ENCODE measurements around the gene ALDH8A1.
"Not testable (repeated sequence)": the region's sequence is repeated elsewhere in the genome, so short reads cannot be mapped to it uniquely, and the experiment has no call there.

The ALDH8A1 gene

GRCh38 chr6:134911547-134911946 is 38.4 kb downstream of the ALDH8A1 start:
- Histone ChIP-seq H3K27me3 (ENCODE audit: control insufficient read depth, insufficient read depth, low read length) (no peaks in the 10 kb centered on the region), H3K4me3 (ENCODE audit: low read length) (no peak overlapping the region), H3K4me1 (ENCODE audit: control insufficient read depth, insufficient read depth, low read length) (no peaks in the 10 kb centered on the region), H3K36me3 (ENCODE audit: control insufficient read depth, insufficient read depth, low read length) (no peaks in the 10 kb centered on the region), H3K27ac (ENCODE audit: low read length) (no peak overlapping the region), H3K9me3 (ENCODE audit: control insufficient read depth, insufficient read depth, low read length) (no peaks in the 10 kb centered on the region)
- WGBS (ENCODE audit: insufficient coverage, insufficient read length), result no CpG with 5 or more reads among the region's 1 CpG
- no peak for DNase-seq (ENCODE audit: low read depth, low spot score)

GRCh38 chr6:134910593-134910935 is 39.3 kb downstream of the ALDH8A1 start:
- no CpG with 5 or more reads among the region's 1 CpG for WGBS (ENCODE audit: insufficient coverage, insufficient read length)
- H3K27ac ChIP-seq (ENCODE audit: low read length), result no peak overlapping the region

GRCh38 chr6:134909701-134910592 is 40.0 kb downstream of the ALDH8A1 start:
- H3K4me1 ChIP-seq (ENCODE audit: control insufficient read depth, insufficient read depth, low read length), result no peaks in the 10 kb centered on the region
- H3K36me3 ChIP-seq (ENCODE audit: control insufficient read depth, insufficient read depth, low read length), result no peaks in the 10 kb centered on the region
- no CpG with 5 or more reads among the region's 11 CpGs for WGBS (ENCODE audit: insufficient coverage, insufficient read length)
- H3K9me3 ChIP-seq (ENCODE audit: control insufficient read depth, insufficient read depth, low read length), result no peaks in the 10 kb centered on the region
- no peak overlapping the region for H3K27ac ChIP-seq (ENCODE audit: low read length)
- no peaks in the 10 kb centered on the region for H3K27me3 ChIP-seq (ENCODE audit: control insufficient read depth, insufficient read depth, low read length)
- H3K4me3 ChIP-seq (ENCODE audit: low read length), result no peak overlapping the region
- no peak for DNase-seq (ENCODE audit: low read depth, low spot score)

More at GRCh38 chr6:134910593-134910935, 39.3 kb downstream of the ALDH8A1 start:
- Histone ChIP-seq H3K36me3 (ENCODE audit: control insufficient read depth, insufficient read depth, low read length) (no peaks in the 10 kb centered on the region), H3K4me1 (ENCODE audit: control insufficient read depth, insufficient read depth, low read length) (no peaks in the 10 kb centered on the region), H3K9me3 (ENCODE audit: control insufficient read depth, insufficient read depth, low read length) (no peaks in the 10 kb centered on the region), H3K4me3 (ENCODE audit: low read length) (no peak overlapping the region), H3K27me3 (ENCODE audit: control insufficient read depth, insufficient read depth, low read length) (no peaks in the 10 kb centered on the region)
- no peak for DNase-seq (ENCODE audit: low read depth, low spot score)

GRCh38 chr6:134908906-134909516 is 40.9 kb downstream of the ALDH8A1 start:
- H3K9me3 ChIP-seq (ENCODE audit: control insufficient read depth, insufficient read depth, low read length), result no peaks in the 10 kb centered on the region
- H3K27me3 ChIP-seq (ENCODE audit: control insufficient read depth, insufficient read depth, low read length), result no peaks in the 10 kb centered on the region
- H3K4me3 ChIP-seq (ENCODE audit: low read length), result no peak overlapping the region
- no CpG with 5 or more reads among the region's 12 CpGs for WGBS (ENCODE audit: insufficient coverage, insufficient read length)
- H3K36me3 ChIP-seq (ENCODE audit: control insufficient read depth, insufficient read depth, low read length), result no peaks in the 10 kb centered on the region
- H3K4me1 ChIP-seq (ENCODE audit: control insufficient read depth, insufficient read depth, low read length), result no peaks in the 10 kb centered on the region
- DNase-seq (ENCODE audit: low read depth, low spot score), result no peak
- H3K27ac ChIP-seq (ENCODE audit: low read length), result no peak overlapping the region

GRCh38 chr6:134904731-134905130 is 45.2 kb downstream of the ALDH8A1 start:
- H3K27ac ChIP-seq (ENCODE audit: low read length); H3K4me1 ChIP-seq (ENCODE audit: control insufficient read depth, insufficient read depth, low read length); H3K4me3 ChIP-seq (ENCODE audit: low read length); H3K9me3 ChIP-seq (ENCODE audit: control insufficient read depth, insufficient read depth, low read length); H3K27me3 ChIP-seq (ENCODE audit: control insufficient read depth, insufficient read depth, low read length); H3K36me3 ChIP-seq (ENCODE audit: control insufficient read depth, insufficient read depth, low read length); DNase-seq (ENCODE audit: low read depth, low spot score): not testable (repeated sequence)
- no CpG with 5 or more reads among the region's 42 CpGs for WGBS (ENCODE audit: insufficient coverage, insufficient read length)

- no peak for DNase-seq (ENCODE audit: low read depth, low spot score)
- no peaks in the 10 kb centered on the region for H3K36me3 ChIP-seq (ENCODE audit: control insufficient read depth, insufficient read depth, low read length)
- no peaks in the 10 kb centered on the region for H3K4me1 ChIP-seq (ENCODE audit: control insufficient read depth, insufficient read depth, low read length)
- no CpG with 5 or more reads among the region's 9 CpGs for WGBS (ENCODE audit: insufficient coverage, insufficient read length)
- H3K27me3 ChIP-seq (ENCODE audit: control insufficient read depth, insufficient read depth, low read length), result no peaks in the 10 kb centered on the region
- H3K27ac ChIP-seq (ENCODE audit: low read length), result no peak overlapping the region
- no peak overlapping the region for H3K4me3 ChIP-seq (ENCODE audit: low read length)
- no peaks in the 10 kb centered on the region for H3K9me3 ChIP-seq (ENCODE audit: control insufficient read depth, insufficient read depth, low read length)
Measured at GRCh38 chr6:134903448-134903847, 46.5 kb downstream of the ALDH8A1 start.

GRCh38 chr6:134902936-134903335 is 47.0 kb downstream of the ALDH8A1 start:
- Histone ChIP-seq H3K36me3 (ENCODE audit: control insufficient read depth, insufficient read depth, low read length) (no peaks in the 10 kb centered on the region), H3K9me3 (ENCODE audit: control insufficient read depth, insufficient read depth, low read length) (no peaks in the 10 kb centered on the region), H3K4me1 (ENCODE audit: control insufficient read depth, insufficient read depth, low read length) (no peaks in the 10 kb centered on the region), H3K27ac (ENCODE audit: low read length) (no peak overlapping the region), H3K27me3 (ENCODE audit: control insufficient read depth, insufficient read depth, low read length) (no peaks in the 10 kb centered on the region), H3K4me3 (ENCODE audit: low read length) (no peak overlapping the region)
- no peak for DNase-seq (ENCODE audit: low read depth, low spot score)
- no CpG with 5 or more reads among the region's 3 CpGs for WGBS (ENCODE audit: insufficient coverage, insufficient read length)

- Histone ChIP-seq H3K27ac (ENCODE audit: low read length) (no peak overlapping the region), H3K36me3 (ENCODE audit: control insufficient read depth, insufficient read depth, low read length) (no peaks in the 10 kb centered on the region), H3K9me3 (ENCODE audit: control insufficient read depth, insufficient read depth, low read length) (no peaks in the 10 kb centered on the region), H3K27me3 (ENCODE audit: control insufficient read depth, insufficient read depth, low read length) (no peaks in the 10 kb centered on the region), H3K4me3 (ENCODE audit: low read length) (no peak overlapping the region), H3K4me1 (ENCODE audit: control insufficient read depth, insufficient read depth, low read length) (no peaks in the 10 kb centered on the region)
- no peak for DNase-seq (ENCODE audit: low read depth, low spot score)
- no CpG with 5 or more reads among the region's 9 CpGs for WGBS (ENCODE audit: insufficient coverage, insufficient read length)
Measured at GRCh38 chr6:134902074-134902861, 47.6 kb downstream of the ALDH8A1 start.

GRCh38 chr6:134898575-134898974 is 51.3 kb downstream of the ALDH8A1 start:
- Histone ChIP-seq H3K36me3 (ENCODE audit: control insufficient read depth, insufficient read depth, low read length) (no peaks in the 10 kb centered on the region), H3K27ac (ENCODE audit: low read length) (no peak overlapping the region), H3K27me3 (ENCODE audit: control insufficient read depth, insufficient read depth, low read length) (no peaks in the 10 kb centered on the region), H3K9me3 (ENCODE audit: control insufficient read depth, insufficient read depth, low read length) (no peaks in the 10 kb centered on the region), H3K4me3 (ENCODE audit: low read length) (no peak overlapping the region), H3K4me1 (ENCODE audit: control insufficient read depth, insufficient read depth, low read length) (no peaks in the 10 kb centered on the region)
- DNase-seq (ENCODE audit: low read depth, low spot score), result no peak
- WGBS (ENCODE audit: insufficient coverage, insufficient read length), result no CpG with 5 or more reads among the region's 4 CpGs

GRCh38 chr6:134898166-134898565 is 51.7 kb downstream of the ALDH8A1 start:
- H3K4me3 ChIP-seq (ENCODE audit: low read length); H3K4me1 ChIP-seq (ENCODE audit: control insufficient read depth, insufficient read depth, low read length); H3K9me3 ChIP-seq (ENCODE audit: control insufficient read depth, insufficient read depth, low read length); H3K27me3 ChIP-seq (ENCODE audit: control insufficient read depth, insufficient read depth, low read length); H3K36me3 ChIP-seq (ENCODE audit: control insufficient read depth, insufficient read depth, low read length); H3K27ac ChIP-seq (ENCODE audit: low read length); DNase-seq (ENCODE audit: low read depth, low spot score): not testable (repeated sequence)
- no CpG with 5 or more reads among the region's 5 CpGs for WGBS (ENCODE audit: insufficient coverage, insufficient read length)

Measured in iPS DF 6.9 (cell line).